HEK293T (cell line): ENCODE data around the gene TIMP4.

Experiments used
- ARNT ChIP-seq: fragments of 450-650 bp; IDR thresholded peaks from 2 replicates; pipeline ENCODE4 v1.6.1; 2017; ENCODE audit warnings: mild to moderate bottlenecking
- BHLHE40 ChIP-seq: fragments of 450-650 bp; IDR thresholded peaks from 2 replicates; pipeline ENCODE4 v1.6.1; 2016; ENCODE audit warnings: mild to moderate bottlenecking, moderate library complexity, borderline replicate concordance
- ELF4 ChIP-seq: fragments of 450-650 bp; IDR thresholded peaks from 2 replicates; pipeline ENCODE4 v1.6.1; 2017; ENCODE audit warnings: antibody characterized with exemption
- FOXA1 ChIP-seq: fragments of 450-650 bp; IDR thresholded peaks from 2 replicates; pipeline ENCODE4 v1.6.1; 2016; ENCODE audit warnings: mild to moderate bottlenecking
- FOXM1 ChIP-seq: fragments of 450-650 bp; IDR thresholded peaks from 2 replicates; pipeline ENCODE4 v1.6.1; 2017; ENCODE audit warnings: mild to moderate bottlenecking, borderline replicate concordance
- LEF1 ChIP-seq: fragments of 450-650 bp; IDR thresholded peaks from 2 replicates; pipeline ENCODE4 v1.6.1; 2017; ENCODE audit warnings: mild to moderate bottlenecking, borderline replicate concordance
- SP1 ChIP-seq: fragments of 450-650 bp; IDR thresholded peaks from 2 replicates; pipeline ENCODE4 v1.6.1; 2017
- TARDBP ChIP-seq: fragments of 450-650 bp; IDR thresholded peaks from 2 replicates; pipeline ENCODE4 v1.6.1; 2016
- ZNF384 ChIP-seq: fragments of 450-650 bp; IDR thresholded peaks from 2 replicates; pipeline ENCODE4 v1.6.1; 2016

DNA sequence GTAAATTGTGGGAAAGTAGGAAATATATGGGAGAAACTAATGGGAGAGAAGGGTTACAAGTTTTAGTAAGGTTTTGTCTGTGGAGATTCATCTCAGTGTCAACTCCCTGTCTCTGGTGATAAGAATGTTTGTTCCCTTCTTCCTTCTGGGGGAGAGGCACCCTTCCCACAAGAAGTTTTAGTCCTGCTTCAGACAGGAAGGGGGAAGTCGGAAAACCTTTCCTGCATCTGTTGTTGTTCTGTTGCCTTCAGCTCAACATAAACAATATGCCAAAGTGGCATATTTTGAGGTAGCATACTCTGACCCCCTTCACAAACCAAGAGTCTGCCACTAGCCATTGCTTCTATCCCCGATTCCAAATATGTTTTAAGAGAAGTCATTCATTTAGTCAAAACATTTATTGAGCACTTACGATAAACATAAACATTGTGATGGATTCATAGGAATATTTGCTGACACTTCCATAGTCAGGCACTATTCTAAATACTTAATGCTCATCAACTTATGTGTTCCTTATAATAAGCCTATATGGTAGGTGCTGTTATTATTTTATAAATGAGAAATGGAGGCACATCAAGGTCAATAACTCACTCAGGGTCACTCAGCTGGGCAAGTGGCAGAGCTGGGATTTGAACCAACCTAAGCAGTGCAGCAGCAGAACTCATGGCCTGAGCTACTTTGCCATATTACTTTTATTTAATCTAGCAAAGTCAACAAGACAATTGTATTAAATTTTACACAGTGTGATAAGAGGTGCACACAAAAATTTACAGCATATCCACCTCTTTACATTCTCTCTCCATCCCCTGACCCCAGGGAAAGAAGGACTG lies 34.2 kb upstream of the TIMP4 start:
- TF ChIP-seq SP1, result no peak
- no peak for TF ChIP-seq FOXM1
- TF ChIP-seq BHLHE40, result no peak
- TF ChIP-seq ARNT, result no peak
- TF ChIP-seq TARDBP, result no peak
- no peak for TF ChIP-seq ELF4
- no peak for TF ChIP-seq LEF1
- TF ChIP-seq ZNF384, result no peak
- TF ChIP-seq FOXA1, result no peak
